OCI-LY3 (cell line): Measurements from ENCODE around the gene CENPH.

ENCODE experiments used
- EZH2phosphoT487 ChIP-seq: fragments of 200-600 bp; shearing (Covaris generic); IDR thresholded peaks from 2 replicates; pipeline ENCODE4 v1.6.1; 2018; ENCODE audit warnings: antibody characterized with exemption, mixed run types, low read depth
- TF ChIP-seq, protein P1 (sequence below): fragments of 200-600, 300-600 bp; sonication (generic); IDR thresholded peaks from 2 replicates; pipeline ENCODE4 v1.5.1; 2014; ENCODE audit warnings: antibody characterized with exemption, low read length, low read depth

DNA sequence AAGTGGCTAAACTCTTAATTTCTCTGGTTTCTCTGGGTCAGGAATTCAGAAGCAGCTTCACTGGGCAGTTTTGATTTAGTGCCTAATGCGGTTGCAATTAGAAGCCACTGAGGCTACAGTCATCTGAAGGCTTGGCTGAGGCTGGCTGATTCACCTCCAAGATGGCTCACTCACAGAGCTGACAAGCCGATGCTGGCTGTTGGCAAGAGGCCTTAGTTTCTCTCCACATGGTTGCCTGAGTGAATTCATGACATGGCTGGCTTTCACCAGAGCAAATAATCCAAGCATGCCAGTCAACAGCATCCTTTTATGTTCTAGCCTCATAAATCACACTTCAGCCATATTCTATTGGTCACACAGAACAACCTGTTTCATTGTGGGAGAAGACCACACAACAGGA, 42.5 kb downstream of the CENPH start:
- TF ChIP-seq, protein P1, sequence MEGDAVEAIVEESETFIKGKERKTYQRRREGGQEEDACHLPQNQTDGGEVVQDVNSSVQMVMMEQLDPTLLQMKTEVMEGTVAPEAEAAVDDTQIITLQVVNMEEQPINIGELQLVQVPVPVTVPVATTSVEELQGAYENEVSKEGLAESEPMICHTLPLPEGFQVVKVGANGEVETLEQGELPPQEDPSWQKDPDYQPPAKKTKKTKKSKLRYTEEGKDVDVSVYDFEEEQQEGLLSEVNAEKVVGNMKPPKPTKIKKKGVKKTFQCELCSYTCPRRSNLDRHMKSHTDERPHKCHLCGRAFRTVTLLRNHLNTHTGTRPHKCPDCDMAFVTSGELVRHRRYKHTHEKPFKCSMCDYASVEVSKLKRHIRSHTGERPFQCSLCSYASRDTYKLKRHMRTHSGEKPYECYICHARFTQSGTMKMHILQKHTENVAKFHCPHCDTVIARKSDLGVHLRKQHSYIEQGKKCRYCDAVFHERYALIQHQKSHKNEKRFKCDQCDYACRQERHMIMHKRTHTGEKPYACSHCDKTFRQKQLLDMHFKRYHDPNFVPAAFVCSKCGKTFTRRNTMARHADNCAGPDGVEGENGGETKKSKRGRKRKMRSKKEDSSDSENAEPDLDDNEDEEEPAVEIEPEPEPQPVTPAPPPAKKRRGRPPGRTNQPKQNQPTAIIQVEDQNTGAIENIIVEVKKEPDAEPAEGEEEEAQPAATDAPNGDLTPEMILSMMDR: no peak
- no peak for TF ChIP-seq EZH2phosphoT487
